GM19324 (cell line): ENCODE results near the gene TCF4.
A peak's percentile ranks its signal among the peaks of the same experiment; 100 is the strongest.
"Not testable (repeated sequence)": the region's sequence is repeated elsewhere in the genome, so short reads cannot be mapped to it uniquely, and the experiment has no call there.

Experiments used
- ATAC-seq: cut with Tn5 transposase; IDR thresholded peaks from one replicate; pipeline ENCODE4 v1.9.1; 2021; ENCODE audit warnings: mild to moderate bottlenecking, moderate library complexity; ENCODE audit not compliant: unreplicated experiment, low FRiP score

Gene TCF4

DNA sequence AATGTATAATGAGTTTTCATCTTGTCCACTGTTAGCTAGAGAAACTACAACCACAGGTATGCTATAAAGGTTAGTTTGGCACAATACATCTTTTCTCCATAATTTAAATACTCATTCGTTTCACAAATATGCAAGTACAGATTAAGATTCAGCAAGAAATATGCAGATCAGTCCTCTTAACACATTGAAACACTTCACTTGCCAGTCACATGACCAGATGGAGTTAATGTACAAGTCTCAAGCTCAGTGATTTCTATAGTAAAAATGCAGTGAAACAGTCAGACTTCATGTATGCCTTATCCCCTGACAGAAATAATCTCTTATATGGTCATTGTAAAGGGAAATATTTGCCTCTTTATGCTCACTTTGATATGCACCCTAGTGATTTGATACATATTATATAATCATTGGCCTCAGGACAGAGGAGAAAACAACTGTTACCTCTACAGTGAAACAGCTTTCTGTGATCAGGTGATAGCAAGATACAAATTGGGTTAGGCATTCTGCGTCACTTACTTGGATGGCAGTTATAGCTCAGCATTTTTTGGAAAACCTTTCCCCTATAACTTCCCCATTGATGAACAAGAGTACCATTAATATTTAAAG, 104.6 kb downstream of the TCF4 start:
- no peak for ATAC-seq

DNA sequence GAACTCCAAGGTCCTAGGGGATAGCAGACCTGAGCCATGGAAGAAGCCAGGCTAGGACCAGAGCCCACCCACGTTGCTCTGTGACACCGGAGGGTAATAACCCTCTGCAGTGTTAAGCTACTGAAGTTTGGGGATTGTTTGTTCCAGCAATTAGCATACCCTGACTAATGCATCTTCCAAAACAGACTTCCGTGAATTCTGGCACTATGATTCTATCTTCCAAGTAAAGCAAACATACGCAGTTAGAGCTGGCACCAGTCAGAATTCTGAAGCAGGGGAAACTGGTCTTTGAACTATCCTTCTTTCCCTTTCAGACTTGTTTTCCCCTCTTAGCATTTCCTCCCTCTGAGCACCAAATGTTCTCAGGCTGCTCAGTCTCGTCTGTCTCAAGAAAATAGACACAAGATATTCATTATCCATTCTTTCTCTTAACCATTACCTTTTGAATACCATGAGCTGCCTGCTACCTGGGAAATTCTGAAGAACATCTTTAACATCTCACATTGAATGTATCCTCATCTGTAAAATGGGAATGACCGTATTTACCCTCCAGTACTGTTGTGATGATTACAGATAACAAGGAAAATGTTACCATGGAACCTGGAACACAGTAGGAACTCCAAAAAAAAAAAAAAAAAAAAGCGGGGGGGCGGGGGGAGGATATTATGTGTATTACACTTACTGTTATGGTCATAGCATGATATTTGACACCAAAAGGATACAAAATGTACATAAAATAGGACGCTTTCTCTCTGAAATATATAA, 108.2 kb downstream of the TCF4 start:
- ATAC-seq: no peak

DNA sequence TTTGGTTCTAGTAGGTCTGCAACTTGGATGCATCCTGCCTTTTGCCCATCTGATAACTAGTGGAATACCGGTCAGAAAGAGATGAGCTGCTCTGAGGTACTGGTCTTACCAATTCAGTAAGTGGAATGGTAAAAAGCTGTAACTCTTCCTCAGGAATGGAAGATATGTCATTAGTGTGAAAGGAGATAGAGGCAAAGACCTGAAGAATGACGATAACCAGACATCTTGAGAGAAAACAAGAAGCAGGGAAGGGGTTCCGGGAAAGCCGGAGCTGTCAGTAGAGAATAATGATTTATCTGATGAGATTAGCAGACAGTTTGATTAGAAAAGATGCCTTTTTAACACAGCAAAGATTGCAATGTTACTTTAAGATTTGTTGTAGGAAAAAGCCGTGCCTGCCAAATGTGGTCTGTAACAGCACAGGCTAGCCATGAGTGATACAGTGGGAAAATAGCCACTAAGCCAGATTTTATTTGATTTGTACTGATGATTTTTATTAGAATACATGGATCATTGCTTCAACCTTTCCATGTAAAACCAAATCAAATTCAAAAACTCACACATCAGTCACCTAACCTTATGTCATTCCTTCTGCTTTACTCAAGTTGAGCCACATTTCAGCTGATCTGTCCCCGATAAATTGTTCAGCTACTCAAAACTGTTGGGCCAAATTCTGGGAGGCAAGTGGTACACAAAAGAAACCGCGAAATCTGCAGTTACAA, 110.0 kb downstream of the TCF4 start:
- ATAC-seq: no peak

DNA sequence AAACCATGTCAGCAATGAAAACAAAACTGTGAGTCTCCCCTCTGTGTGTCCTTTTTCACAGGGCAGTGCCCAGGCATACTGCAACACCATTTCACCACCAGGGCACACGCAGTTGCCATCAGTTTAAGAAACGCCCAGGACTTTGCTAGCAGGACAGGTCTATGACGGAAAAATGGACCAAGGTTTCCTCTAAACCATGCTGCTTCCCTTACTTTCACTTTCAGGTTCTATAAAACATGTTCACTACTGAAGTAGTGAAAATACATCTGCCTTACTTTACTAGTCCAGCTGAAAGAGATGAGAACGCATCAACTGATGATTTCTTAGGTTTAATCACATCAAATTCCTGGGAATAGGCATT, 110.5 kb downstream of the TCF4 start:
- ATAC-seq: peak; percentile 80

DNA sequence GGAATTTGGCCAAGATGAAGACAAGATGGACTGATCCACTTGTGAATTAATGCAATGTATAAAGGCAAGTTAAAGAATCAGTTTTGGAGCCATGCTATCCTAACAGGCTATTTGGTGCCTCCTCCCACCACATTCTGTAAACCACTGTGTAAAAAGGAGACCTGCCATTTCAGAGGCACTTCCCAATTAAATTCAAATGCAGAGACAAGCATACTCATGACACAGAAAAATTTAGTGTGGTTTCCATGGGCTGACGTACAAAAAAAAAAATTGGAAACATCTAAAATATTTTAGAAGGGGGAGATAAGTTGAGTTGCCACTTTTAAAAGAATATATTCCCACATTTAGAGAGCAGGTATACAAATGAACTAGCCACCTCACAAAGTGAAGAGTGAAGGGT, 112.1 kb downstream of the TCF4 start:
- ATAC-seq: no peak

DNA sequence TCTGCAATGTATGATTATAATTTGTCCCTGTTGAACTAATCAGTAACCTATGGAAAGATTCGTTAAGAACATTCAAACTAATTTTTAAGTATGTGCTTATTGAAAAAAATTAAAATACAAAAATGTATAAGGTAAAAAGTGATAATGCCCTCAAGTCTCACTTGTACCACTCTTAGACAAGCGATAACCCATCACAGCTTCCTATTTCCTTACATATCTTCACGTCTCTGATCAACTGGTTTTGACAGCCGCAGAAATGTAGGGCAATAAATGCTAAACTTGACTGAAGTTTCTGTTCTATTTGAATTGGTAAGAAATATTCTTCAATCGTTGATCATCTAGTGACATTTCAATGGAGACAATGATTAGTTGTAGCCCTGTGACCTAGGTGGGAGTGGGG, 112.5 kb downstream of the TCF4 start:
- no peak for ATAC-seq

DNA sequence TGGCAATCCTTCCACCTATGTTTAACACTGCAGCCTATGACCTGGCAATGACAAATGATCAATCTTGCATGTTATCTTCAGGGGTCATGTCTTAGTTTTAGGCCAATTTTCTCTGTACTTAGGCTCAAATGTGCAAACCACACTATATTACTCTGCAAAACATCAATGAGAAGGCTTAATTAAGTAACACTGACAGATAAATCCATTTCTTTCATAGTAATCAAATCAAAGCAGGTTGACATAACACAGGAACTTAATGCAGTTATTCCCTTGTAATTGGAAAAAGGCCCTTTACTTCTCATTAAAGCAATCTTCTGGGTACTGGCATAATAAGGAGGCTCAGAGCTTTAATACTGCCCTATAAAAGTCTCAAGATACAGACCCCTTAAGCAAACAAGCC, 114.4 kb downstream of the TCF4 start:
- ATAC-seq: no peak

DNA sequence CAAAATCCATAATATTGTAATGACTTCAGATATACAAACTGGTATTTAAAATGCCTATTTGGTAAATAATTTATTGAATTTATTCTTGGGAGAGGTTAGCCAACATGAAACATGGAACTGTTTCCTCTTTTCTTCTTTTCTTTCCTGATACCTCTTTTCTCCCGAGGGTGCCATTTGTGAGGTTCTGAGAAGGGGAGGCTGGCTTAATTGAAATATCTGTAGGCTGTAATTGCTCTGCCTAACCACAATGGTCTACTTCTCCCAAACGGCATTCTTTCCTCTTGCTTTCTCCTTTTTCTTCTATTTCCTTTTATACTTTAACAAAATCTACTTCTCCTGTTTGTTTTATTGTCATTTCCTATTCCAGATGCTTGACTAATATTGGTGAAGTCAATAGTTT, 114.9 kb downstream of the TCF4 start:
- no peak for ATAC-seq

DNA sequence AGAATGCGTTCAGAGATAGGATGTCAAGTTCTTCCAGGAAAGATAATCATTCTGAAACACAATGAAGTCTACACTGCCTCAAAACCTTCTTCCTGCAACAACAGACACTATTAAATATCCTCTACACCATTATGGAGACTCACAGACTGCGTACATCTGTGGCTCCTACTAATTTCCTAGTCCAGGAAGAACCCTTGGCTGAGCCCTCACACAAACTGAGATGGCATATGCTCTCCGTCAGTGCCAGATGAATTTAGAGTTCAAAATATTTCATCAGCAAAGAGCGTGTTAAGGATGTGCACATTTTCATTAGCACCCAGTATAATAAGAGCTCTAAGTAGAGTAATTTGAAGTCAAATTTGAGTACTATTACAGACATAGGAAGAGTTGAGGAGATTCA, 117.2 kb downstream of the TCF4 start:
- ATAC-seq: no peak

DNA sequence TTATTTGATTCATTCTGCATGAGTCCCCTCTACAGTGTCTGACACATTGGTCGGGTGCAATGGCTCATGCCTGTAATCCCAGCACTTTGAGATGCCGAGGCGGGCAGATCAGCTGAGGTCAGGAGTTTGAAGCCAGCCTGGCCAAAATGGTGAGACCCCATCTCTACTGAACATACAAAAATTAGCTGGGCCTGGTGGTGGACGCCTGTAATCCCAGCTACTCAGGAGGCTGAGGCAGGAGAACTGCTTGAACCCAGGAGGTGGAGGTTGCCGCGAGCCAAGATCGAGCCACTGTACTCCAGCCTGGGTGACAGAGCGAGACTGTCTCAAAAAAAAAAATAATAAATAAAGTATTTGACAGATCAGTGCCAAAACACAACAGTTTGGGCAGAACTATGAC, 118.9 kb downstream of the TCF4 start:
- not testable (repeated sequence) for ATAC-seq

DNA sequence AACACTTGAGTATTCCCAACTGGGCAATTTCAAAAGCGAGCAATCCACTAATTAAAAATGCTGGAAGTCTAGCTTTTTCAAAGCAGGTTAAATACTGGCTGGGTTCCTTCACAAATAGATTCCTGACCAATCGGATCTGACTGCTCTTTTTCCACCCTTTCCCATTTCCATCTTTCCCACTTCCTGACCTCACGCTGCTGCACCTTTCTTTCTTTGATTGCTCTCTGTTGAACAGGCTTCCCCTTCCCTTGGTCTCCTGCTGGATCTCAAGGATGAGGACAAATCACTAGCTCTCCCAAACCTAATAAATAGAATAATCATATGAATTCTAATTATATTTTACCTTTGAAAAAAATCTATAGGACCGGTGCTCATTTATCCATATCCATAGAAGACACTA, 121.2 kb downstream of the TCF4 start:
- no peak for ATAC-seq

DNA sequence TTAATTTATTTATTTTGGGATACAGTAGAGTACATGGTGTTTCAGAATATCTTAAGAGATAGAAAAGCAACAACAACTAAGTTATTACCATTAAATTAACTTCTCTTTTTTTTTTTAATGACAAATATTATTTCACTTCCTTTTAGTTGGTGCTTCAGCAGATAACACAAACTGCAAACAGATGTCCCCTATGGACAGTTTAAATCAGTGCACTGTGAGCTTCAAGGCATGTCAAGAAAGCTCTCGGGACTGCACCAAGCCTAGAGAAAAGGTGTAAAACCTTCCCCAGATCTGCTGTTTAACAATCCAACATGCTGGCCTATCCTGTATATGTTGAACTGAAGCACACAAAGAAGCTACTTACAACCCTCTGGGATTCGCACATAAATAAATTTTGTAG, 122.7 kb downstream of the TCF4 start:
- ATAC-seq: no peak

DNA sequence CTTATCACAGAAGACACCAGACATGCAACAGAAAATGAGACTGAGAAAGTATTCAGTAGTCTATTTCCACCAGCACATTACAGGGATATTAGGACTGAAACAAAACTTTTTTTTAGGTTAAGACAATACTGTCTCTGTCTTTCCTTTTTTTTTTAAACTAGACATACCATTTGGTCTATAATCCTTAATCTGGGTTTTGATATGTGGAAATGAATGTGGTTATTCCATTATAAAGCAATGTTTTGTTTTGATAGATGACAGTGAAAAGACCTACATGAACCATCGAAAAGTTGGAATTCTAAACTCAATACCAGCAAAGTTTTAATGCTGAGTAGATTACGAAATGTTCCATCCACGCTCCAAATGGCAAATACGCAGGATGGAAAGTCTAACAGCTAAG, 123.4 kb downstream of the TCF4 start:
- ATAC-seq: no peak

DNA sequence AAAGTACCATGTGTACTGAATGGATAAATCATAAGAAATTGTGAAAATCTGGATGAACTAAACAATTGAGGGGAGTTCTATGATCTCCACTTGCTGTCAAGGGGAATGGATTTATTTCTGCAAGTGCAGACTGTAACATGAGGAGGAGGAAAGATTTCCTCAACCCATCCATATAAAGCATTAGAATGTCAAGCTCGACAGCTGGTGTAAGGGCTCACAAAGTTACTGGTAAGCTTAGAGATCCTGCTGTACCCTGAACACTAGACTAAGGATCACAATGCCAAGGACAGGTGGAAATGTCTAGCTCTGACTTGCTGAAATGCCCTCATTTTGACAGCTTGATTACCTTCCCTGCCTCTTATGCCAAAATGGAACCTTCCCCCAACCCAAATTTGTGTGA, 125.3 kb downstream of the TCF4 start:
- no peak for ATAC-seq

DNA sequence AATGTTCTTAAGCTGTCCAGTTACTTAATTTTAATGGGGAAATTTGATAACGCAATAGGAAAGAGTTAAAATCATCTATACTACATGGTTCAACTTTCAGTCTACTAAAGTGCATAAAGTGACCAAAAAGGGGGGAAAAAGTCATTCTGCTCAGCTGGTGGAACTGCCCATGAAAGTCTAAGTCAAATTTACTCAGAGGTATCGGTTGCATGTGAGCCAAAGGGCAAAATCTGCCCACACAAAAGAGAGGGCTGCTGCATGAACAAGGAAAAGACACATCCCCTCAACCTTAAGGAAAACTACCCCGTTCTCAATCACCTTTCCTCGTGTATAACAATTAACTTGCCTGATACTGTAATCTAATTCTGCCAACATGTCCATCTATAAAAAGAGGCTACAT, 126.1 kb downstream of the TCF4 start:
- no peak for ATAC-seq

DNA sequence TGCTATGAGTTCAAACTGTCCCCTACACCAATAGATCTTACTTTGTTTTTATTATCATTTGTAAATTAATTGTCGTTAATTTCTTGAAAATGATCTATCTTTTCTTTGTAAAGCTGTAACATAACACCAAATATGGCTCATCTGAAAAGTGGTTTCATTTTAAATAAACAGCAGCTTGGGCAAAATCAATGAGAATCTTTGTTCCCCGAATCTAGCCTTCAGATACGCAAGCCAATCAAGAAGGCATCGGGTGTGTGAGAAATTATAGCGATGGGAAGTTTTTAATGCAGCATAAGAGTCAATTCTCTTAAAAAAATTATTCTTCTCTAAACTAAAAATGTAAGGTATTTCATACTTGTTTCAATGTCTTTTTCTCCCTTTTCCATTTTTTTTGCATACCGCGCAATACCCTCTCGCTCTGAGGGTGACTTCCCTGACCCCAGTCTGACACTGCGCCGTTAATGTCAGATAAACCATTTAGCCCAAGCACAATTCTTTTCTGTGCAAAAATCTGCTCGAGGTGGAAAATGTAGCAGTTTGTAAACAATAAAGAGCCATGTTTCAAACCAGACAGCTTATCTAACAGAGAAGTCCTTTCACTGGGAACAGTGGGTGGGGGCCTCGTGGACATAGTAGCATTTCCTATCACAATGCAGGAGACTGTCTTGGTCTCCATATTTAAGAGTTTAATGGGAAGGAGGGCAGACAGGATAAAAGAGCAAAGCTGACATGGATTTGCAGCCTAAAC, 129.4 kb downstream of the TCF4 start:
- ATAC-seq: no peak

DNA sequence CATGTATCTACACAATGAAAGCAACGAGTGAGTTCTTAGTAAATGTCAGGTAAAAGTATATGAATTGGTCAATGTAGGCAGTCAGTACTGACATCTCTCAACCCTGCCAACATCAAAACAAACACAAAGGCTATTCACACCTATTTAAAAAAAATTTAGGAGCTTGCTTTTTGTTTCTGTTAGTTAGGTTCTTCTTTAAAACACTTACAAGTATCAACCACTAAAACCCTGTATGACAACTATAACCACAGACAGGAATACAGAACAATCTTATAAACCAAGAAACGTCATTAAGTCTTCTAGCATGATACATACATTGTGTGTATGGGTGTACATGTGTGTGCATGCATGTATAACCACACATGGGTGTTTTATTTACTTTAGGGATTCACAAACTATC, 131.0 kb downstream of the TCF4 start:
- no peak for ATAC-seq

DNA sequence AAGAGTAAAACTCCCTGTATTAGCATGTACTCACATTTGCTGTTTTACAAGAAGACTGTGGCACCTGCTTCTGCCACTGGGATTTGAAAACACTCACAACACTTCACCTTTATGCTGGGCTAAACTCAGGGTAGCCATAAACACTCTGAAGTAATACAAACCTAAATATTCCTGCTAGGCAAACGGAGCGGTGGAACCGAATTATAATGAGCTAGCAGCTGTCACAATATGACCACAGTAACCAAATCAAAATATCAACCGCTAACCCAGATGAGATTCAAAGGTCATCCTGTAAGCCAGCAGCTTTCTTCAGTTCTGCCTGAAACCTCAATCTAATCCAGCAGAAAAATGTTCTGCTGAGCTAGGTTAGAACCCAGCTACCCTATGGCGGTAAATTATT, 132.1 kb downstream of the TCF4 start:
- no peak for ATAC-seq

DNA sequence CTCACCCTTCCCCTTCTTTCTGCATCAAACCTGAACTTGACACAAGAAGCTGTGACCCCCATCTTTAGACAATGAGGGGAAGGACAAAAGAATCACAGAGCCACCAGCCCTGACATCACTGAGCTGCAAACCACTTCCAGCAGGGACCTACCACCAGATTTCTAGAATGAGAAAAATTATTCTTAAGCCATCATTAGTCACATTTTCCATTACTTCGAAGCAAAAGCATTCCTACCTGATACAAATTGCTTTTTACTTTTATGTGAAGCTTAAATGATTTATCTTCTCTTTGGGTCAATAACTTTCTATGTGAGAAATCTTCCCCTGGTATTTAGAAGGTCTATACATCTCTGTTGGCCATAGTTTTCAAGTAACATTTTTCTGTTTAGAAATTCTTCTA, 134.8 kb downstream of the TCF4 start:
- ATAC-seq: no peak

DNA sequence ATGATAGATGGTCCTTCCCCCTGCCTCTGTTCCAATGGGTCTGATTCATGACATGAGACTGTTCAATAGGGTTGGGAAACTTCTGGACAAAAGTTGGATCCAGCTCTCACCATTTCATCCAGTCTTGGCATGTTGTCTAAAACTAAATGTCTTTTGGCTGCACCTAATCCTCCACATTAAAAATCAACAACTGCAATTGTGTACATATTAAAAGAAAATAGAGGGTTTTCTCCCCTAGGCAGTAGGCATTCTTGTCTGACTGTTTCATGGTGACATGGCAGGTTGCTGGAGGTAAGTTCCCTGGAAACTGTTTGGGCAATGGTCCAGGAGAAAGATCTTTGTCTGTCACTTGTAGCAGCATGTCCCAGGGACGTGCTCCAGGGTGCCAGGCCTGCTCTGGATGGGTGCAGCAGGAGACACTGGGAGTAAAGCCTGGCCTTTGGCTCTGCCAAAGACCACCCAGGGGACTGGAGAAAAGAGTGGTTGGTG, 135.8 kb downstream of the TCF4 start:
- no peak for ATAC-seq
